ENCODE results near the gene ACTA1.

GRCh38 chr1:229459815-229460214, 25.9 kb upstream of the ACTA1 start:
- TF ChIP-seq YY1 (IDR thresholded peaks at IDR 0.05; ENCODE audit: insufficient read depth, insufficient read length) (no peak), SUZ12 (IDR thresholded peaks at IDR 0.05; ENCODE audit: extremely low read depth, insufficient read depth, insufficient read length) (no peak), ZNF274 (IDR thresholded peaks at IDR 0.05; ENCODE audit: low read depth, low read length) (no peak)
